ENCODE data around the gene ABCB11.
"Not testable (repeated sequence)": the region's sequence is repeated elsewhere in the genome, so short reads cannot be mapped to it uniquely, and the experiment has no call there.

Gene ABCB11

DNA sequence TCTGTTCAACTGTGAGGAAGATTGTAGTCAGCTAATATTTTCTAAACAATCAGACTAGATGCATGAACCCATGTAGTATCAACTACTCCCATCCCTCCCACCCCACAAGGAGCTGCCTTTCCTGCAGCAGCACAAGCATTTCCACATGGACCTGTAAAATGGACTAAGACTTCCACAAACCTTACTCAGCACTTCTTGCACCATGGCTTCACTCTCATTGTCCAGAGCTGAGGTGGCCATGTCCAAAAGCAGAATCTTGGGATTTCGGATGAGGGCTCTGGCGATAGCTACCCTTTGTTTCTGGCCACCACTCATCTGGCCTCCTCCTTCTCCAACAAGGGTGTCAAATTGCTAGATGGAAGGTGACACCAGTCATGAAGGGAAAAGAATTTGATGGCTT lies 61.3 kb downstream of the ABCB11 start:
- FAIRE-seq: no peak

DNA sequence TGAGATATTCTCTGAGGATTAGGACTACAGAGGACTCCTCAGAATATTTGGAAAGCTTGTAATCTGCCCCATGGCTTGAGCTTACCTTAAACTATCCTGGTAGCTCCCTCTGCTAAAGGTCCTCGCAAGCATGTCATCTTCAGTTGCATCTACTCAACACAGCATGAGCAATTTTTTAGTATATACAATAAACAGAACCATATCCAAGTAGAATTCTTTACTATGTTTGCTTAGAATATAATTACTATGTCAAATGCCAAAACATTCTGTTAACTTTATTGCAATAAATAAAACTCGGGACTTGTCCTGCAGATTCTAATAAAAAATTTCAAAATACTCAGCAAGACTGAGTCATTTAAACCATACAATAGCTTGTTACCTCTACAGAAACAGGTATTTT lies 62.8 kb downstream of the ABCB11 start:
- FAIRE-seq: no peak

DNA sequence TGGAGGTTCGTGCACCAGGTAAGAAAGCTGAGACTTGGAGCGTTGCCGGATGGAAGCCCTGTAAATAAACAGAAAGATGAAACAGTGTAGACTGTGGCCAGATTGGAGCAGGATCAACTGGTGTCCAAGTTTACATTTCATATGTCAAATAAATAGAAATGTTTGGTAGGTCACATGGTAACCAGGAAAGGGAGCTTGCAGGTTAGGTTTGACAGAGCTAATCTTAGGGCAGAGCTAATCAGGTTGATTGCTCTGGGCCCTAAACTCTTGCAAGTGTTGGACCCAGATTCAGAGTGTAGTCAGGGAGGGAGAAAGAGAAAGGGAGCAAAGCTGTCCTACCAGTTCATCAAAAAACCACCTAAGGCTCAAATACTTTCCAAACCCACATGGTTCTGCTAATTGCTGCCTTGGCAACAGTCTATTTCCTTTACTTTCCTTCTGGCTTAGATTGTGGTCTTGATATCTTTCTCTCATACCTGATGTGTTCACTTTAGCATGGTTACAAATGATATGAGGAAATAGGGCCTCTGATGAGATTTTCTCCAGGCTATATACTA lies 66.8 kb downstream of the ABCB11 start:
- FAIRE-seq: no peak

DNA sequence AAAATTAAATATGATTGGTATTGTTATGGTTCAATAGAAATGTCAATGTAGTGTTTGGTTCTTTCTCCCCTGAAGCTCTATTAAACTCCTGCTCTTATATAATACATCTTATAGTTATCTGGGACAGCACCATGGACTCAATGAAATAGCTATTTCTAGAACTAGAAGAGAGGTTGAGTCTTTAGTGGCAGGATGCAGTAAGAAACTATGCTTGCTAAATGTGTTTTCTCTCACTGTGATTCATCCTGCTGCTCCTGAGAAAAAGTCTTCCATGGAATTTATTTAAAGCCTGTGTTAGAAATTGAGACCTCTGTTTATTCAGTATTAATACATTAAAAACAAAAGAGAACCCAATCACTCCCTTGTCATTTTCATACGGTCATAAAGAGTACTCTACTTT lies 68.5 kb downstream of the ABCB11 start:
- no peak for FAIRE-seq

DNA sequence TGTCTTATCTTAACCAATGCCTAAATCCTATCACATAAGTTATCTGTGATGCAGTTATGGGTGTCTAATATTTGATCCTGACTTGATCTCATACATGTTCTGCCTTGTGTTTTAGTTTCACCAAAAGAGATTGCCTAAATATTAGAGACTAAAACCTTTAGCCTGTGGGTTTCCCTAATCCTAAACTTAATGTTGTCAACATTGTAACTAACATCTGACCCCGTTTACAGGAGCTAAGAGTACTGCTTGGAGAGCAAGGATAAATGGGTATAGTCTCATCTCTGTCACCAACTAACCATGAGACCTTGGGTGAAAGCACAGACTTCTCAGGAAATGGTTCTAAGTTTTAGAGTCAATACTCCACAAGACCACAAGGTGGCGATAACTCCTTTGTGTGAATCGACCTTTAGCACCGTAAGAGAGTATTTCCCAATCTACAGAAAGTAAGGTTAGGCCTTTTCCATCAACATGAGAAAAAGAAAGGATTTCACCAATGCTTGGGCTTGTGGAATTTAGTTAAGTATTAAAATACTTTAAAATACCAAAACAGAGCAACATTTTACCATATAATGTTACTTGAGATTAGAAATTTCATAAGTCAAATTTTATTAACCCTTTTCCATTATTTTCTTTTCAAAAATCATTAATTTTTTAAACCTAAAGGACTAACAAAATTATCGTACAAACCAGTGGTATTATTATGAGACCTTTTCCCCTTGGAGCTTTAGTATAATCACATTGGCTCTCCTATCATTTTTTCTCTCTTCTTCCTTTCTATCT lies 69.5 kb downstream of the ABCB11 start:
- peak; percentile 93 for FAIRE-seq

DNA sequence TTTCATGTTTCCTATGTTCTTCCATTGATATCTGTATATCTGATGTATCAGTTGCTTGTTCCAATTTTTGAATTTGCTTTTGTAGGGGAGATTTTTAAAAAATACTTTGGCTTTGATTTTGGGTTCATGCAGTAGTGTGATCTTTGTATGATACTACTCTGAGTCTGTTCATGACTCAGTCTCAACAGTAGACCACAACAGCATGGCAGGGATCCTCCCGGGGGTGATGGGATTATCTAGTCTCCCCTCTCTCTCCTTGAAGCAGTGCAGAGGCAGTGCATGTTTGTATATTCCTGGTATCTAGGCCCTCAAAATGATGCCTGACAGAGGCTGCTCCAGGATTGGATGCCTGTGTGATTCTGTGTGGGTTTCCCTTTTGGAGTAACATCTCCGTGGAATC lies 74.7 kb downstream of the ABCB11 start:
- no peak for FAIRE-seq

DNA sequence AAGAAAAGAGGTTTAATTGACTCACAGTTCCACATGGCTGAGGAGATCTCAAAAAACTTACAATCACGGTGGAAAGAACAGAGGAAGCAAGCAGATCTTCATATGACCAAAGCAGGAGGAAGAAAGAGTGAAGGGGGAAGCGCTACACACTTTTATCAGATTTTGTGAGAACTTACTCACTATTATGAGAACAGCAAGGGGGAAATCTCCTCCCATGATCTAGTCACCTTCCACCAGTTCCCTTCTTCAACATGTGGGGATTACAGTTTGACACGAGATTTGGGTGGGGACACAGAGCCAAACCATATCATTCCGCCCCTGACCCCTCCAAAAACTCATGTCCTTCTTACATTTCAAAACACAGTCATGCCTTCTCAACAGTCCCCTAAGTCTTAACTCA lies 75.8 kb downstream of the ABCB11 start:
- FAIRE-seq: no peak

DNA sequence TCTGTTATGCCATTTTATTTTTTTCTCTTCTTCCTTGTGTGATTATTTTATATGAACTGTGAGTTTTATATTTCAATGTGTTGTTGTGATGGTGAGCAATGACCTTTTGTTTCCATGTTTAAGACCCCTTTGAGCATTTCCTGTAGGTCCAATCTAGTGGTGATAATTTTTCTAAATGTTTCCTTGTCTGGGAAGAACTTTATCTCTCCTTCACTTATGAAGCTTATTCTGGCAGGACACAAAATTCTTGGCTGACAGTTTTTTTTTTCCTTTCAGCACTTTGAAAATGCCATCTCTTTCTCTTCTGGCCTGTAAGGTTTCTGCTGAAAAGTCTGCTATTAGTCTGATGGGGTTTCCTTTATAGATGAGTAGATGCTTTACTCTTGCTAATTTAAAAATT lies 76.9 kb downstream of the ABCB11 start:
- FAIRE-seq: no peak

DNA sequence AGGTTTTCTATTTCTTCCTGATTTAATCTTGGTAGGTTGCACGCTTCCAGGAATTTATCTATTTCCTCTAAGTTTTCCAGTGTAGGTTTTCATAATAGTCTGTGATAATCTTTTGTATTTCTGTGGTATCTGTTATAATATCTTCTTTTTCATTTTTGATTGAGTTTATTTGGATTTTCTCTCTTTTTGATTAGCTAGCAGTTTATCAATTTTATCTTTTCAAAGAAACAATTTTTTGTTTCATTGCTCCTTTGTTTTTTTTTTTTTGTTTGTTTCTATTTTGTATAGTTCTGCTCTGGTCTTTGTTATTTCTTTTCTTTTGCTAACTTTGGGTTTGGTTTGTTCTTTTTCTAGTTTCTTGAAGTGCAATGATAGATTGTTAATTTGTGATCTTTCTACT lies 78.7 kb downstream of the ABCB11 start:
- no peak for FAIRE-seq

DNA sequence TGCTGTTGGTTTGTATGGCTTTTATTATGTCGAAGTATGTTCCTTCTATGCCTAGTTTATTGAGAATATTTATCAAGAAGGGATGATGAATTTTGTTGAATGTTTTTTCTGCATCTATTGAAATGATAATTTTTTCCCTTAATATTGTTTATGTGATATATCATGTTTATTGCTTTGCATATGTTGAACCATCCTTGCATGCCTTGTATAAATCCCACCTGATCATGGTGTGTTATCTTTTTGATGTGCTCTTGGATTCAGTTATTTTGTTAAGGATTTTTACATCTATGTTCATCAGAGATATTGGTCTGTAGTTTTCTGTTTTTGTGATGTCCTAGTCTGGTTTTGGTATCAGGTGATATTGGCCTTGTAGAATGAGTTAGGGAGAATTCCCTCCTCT lies 79.3 kb downstream of the ABCB11 start:
- FAIRE-seq: no peak

DNA sequence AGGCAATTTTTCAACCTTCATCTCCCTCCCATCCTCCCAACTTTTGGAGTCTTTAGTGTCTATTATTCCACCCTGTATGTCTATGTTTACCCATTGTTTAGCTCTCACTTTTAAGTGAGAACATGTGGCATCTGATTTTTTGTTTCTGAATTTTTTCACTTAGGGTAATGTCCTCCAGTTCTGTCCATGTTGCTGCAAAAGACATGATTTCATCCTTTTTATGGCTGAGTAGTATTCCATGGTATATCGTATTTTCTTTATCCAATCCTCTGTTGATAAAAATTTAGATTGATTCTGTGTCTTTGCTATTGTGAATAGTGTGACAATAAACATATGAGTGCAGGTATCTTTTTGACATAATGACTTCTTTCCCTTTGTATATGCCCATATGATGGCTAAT lies 81.8 kb downstream of the ABCB11 start:
- FAIRE-seq: no peak

DNA sequence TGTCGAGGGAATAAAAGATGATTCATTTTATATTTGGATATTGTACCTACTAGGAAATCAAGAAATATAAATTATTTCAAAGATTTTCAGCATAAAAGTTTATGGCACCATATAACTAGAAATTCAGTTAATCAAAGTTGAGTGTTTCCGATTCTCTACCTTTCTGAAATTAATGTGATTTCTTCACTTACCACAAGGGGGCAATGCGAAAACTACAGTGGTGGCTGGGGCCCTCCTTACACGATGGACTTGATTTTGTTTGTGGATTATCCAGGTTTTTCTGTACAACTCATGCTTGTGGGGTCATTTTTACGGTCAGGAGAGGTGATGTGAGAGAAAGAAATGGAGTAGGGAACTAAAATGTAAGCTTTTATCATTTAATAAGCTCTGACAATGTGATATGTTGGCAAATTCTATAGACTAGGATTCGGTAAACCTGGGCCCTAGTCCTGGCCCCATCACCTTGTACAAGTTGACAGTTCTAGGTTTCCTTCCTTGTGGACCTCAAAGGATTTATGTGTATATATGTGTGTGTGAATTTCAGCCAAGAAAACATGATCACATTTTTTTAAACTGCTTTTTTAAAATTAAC lies 82.4 kb downstream of the ABCB11 start:
- FAIRE-seq: peak; percentile 52

DNA sequence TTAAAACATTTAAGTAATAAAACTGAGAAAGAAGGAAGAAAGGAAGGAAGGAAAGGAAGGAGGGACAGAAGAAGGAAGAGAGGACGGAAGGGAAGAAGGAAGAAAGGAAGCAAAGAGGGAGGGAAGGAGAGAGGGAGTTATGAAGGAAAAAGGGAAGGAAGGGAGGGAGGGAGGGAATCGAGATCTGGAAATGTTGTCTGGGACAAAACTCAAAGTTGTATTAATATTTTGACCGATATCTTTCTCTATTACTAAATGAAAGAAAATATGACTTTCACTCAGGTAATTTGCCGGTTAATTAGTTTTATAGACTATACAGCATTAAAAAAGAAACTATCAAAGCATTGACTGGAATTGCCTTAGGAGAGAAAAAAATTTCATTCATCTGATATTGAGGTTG lies 85.6 kb downstream of the ABCB11 start:
- no peak for FAIRE-seq

DNA sequence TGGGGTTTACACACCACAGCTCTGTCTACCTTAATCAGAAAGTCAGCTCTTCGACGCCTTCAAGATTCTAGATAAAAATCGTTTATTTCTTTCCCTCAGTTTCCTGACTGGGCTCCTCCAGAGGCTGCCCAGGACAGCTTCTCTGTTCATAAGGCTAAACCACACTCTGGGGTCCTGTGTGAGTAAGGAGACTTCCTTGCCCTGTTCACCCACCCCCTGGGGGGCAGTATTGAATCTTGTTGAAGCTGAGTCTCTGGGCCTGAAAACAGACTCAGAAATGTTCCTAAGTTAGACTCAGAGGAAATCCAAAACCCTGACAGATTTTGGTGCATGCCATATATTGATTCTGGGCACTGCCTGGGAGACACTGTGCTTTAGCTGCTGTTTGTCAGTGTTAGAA lies 87.1 kb downstream of the ABCB11 start:
- FAIRE-seq: no peak

DNA sequence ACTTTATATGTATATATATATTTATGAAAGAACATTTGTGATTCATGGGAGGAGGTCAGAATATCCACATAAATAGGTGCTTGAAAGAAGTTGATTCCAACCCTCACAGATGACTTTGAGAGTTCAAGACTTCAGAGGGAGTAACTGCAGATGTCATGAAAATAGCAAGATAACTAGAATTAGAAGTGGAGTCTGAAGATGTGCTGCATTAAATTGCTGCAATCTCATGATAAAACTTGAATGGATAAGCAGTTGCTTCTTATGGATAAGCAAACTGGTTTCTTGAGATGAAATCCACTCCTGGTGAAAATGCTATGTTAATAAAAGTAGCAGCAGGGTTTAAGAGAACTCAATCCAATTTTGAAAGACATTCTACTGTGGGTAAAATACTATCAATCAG lies 89.8 kb downstream of the ABCB11 start:
- no peak for FAIRE-seq

DNA sequence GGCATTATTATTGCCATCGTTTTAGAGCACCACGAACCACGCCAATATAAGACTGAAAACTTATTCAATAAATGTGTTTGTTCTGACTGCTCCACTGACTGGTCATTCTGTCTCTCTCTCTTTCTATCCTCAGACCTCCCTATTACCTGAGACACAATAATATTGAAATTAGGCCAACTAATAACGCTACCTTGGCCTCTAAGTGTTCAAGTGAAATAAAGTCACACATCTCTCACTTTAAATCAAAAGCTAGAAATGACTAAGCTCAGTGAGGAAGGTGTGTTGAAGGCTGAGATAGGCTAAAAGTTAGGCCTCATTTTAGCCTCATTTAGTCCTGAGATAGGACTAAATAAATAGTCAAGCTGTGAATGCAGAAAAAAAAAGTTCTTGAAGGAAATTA lies 91.2 kb downstream of the ABCB11 start:
- no peak for FAIRE-seq

DNA sequence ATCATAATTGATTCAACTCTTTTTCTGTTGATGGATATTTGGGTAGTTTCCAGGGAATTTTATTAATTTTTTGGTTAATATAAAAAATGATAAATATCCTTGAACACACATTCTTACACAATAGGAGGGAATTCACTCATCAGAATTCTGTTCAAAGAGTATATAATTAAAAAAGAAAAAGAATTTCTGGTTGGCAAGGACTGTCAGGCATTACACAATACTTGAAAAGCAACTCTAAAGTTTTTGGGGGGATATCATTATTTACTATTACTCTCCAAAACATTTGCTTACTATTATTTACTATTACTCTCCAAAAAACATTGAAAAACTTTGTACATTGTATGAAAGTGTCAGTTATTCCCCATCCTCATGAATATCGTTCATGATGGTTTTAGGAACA lies 92.1 kb downstream of the ABCB11 start:
- no peak for FAIRE-seq

DNA sequence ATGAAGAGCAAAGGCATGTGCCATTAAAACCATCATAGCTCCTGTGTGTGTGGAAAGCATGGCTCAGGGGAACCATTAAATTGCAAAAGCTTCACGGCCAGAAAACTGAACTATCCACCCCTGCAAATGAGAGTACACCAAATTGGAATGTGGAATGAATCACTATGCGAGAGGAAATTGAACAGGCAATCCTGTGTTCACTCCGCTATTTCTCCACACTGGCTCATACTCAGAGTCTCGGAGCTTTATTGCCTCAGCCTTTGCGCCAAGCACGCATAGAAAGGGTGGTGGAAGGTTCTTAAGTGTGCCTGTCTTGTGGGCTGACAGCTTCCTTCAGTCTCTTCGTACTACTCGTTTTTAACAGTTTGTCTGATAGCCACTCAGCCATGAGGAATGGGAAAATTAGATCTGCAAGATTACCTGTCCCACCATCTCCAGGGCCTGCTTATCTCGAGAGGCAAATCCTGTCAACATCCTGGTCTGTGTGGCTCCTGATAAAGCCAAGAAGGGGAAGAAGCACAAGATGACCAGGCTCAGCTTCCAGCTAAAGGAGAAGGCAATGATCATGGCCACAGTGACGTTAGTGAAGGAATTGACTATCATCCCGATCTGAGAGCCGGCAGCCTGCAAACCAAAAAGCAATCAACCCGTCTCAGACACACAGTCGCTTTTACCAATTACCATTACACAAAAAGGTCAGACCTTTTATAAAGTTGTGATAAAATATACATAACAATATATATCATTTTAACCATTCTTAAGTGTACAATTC lies 95.1 kb downstream of the ABCB11 start:
- no peak for FAIRE-seq

DNA sequence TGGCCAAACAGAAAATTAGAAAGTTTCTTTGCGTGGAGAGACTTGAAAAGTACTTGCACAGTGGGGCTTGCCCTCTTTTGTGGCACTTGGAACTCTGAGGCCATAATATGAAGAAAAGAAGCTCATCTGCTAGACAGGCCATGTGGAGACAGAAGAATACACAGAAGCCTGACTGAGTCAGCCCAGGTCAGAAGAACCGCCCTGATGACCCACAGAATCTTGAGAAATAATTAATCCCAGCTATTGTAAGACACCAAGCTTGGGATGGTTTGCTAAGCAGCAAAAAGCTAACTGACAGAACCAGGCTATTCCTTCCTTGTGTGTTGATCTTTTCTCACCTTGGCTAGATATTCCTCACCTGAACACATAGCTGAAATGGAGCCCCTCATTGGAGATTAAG lies 96.3 kb downstream of the ABCB11 start:
- no peak for FAIRE-seq

DNA sequence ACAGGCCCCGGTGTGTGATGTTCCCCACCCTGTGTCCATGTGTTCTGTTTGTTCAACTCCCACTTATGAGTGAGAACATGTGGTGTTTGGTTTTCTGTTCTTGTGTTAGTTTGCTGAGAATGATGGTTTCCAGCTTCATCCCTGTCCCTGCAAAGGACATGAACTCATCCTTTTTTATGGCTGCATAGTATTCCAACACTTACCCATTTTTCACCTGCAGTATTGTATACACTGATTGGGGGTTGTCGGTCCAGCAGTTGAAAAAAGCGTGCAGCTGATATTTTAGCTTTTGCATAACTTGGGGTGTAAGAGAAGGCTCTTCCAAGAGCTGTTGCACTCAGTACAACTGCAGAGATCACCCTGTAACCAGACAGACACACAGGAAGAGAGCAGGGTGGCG lies 99.0 kb downstream of the ABCB11 start:
- FAIRE-seq: not testable (repeated sequence)

DNA sequence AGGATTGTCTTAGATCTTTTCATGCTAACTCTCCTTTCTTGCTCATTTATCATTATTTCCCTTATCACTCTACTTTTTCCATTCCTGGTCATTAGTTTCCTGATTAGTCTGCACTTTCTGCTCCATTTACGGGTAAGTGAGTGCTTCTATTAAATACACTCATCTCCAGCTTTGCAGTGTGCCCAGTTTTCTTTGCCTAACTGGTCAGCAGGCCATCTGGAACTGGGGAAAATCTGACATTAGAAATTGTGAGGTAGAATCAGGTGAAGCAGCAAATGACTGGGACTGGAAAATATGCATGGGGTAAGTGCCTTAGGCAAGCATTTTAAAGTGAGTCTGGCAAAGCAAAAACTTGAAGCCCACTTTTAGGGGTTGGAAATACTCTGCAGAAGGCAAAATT lies 100.9 kb downstream of the ABCB11 start:
- FAIRE-seq: no peak

DNA sequence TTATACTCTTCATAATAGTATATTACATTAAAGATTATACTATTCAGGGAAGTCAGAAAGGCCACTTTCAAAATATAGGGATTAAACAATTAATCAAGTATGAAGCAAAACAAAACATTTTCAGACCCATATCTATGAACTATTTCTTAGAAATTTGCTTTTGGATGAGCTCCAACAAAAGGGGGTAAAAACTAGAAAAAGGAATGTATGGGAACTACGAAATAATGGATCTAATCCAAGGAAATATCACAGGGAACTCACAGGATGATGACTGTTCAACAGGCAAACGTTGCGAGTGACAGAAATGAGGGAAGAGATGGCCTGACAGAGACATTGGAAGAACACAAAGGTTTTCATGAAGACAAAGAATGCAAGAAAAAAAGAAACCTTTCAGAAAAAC lies 102.1 kb downstream of the ABCB11 start:
- FAIRE-seq: no peak

DNA sequence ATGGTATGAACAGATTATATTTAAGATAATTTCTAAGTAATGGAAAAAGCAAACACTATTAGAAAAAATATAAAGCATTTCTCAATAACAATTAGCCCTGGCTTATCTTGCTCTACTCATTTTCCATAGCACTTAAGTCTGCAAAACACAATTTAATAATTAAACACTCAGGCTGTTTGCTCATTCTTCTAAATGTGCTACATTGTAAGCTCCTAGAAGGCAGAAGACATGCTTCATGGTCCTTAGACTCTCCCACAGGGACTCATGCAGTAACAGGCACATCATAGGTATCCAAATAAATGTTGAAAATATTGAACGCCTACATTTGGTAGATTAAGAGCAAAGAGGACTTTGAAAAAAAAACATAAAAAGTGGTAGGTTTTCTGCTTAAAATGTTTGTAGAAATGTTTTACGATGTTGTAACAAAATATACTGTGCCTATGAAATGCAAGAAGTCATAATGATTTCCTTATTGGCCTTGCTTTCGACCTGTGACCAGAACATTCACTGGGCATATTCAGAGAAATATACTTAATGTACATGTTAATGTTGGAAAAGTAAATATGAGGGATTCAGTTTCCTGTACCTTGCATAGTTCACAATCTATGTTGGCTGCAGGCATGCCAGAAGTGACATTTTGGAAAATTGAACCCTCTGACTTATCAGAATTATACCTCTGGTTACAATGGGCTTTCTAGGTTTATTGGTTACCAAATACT lies 102.9 kb downstream of the ABCB11 start:
- FAIRE-seq: no peak

Data from G401.6 (cell line).